ENCODE data around the gene SHB.

Gene SHB

GRCh38 chr9:37944266-37944650 lies 124.8 kb downstream of the SHB start:
- no peak overlapping the region for H3K9ac ChIP-seq (ENCODE audit: low read length)
- H3K36me3 ChIP-seq (ENCODE audit: insufficient read depth, low read length), result no peaks in the 10 kb centered on the region
- no peak overlapping the region for H2AFZ ChIP-seq (ENCODE audit: low read length)
- no peaks in the 10 kb centered on the region for H4K20me1 ChIP-seq (ENCODE audit: insufficient read depth, low read length)
- no peak for TF ChIP-seq CTCF (IDR thresholded peaks at IDR 0.05; ENCODE audit: low read length)
- TF ChIP-seq EZH2 (IDR thresholded peaks at IDR 0.05; ENCODE audit: borderline replicate concordance, low read length), result no peak
- no peaks in the 10 kb centered on the region for H3K9me2 ChIP-seq (ENCODE audit: low read depth, low read length)
- no peak overlapping the region for H3K4me3 ChIP-seq (ENCODE audit: low read depth, low read length, poor library complexity, severe bottlenecking)
- no peaks in the 10 kb centered on the region for H3K79me2 ChIP-seq (ENCODE audit: insufficient read depth, low read length)
- no peaks in the 10 kb centered on the region for H3K4me1 ChIP-seq (ENCODE audit: insufficient read depth, low read length, severe bottlenecking)
- H3F3A ChIP-seq (ENCODE audit: insufficient read depth, low read length), result no peaks in the 10 kb centered on the region
- H3K27ac ChIP-seq (ENCODE audit: low read depth, low read length, poor library complexity, severe bottlenecking), result no peak overlapping the region
- H3K4me2 ChIP-seq (ENCODE audit: low read length), result no peak overlapping the region
- H3K9me3 ChIP-seq (ENCODE audit: low read length), result no peaks in the 10 kb centered on the region
- no peaks in the 10 kb centered on the region for H3K27me3 ChIP-seq (ENCODE audit: insufficient read depth, low read length)

- no peaks in the 10 kb centered on the region for H3K4me1 ChIP-seq (ENCODE audit: insufficient read depth, low read length, severe bottlenecking)
These were observed 125.4 kb downstream of the SHB start for GRCh38 chr9:37943345-37944265.

GRCh38 chr9:37942621-37943344 lies 126.2 kb downstream of the SHB start:
- Histone ChIP-seq H3K9me2 (ENCODE audit: low read depth, low read length) (no peaks in the 10 kb centered on the region), H3K4me1 (ENCODE audit: insufficient read depth, low read length, severe bottlenecking) (no peaks in the 10 kb centered on the region), H3K27me3 (ENCODE audit: insufficient read depth, low read length) (no peaks in the 10 kb centered on the region), H3K9me3 (ENCODE audit: low read length) (no peaks in the 10 kb centered on the region), H3K36me3 (ENCODE audit: insufficient read depth, low read length) (no peaks in the 10 kb centered on the region), H3K79me2 (ENCODE audit: insufficient read depth, low read length) (no peaks in the 10 kb centered on the region), H3K27ac (ENCODE audit: low read depth, low read length, poor library complexity, severe bottlenecking) (no peak overlapping the region), H3K9ac (ENCODE audit: low read length) (no peak overlapping the region), H4K20me1 (ENCODE audit: insufficient read depth, low read length) (no peaks in the 10 kb centered on the region), H2AFZ (ENCODE audit: low read length) (no peak overlapping the region), H3K4me2 (ENCODE audit: low read length) (no peak overlapping the region), H3K4me3 (ENCODE audit: low read depth, low read length, poor library complexity, severe bottlenecking) (no peak overlapping the region), H3F3A (ENCODE audit: insufficient read depth, low read length) (no peaks in the 10 kb centered on the region)
- TF ChIP-seq CTCF (IDR thresholded peaks at IDR 0.05; ENCODE audit: low read length) (no peak), EZH2 (IDR thresholded peaks at IDR 0.05; ENCODE audit: borderline replicate concordance, low read length) (no peak)

More at GRCh38 chr9:37943345-37944265, 125.4 kb downstream of the SHB start:
- no peaks in the 10 kb centered on the region for H3K9me2 ChIP-seq (ENCODE audit: low read depth, low read length)
- no peaks in the 10 kb centered on the region for H3K9me3 ChIP-seq (ENCODE audit: low read length)
- no peaks in the 10 kb centered on the region for H4K20me1 ChIP-seq (ENCODE audit: insufficient read depth, low read length)
- no peaks in the 10 kb centered on the region for H3K36me3 ChIP-seq (ENCODE audit: insufficient read depth, low read length)
- H2AFZ ChIP-seq (ENCODE audit: low read length), result no peak overlapping the region
- TF ChIP-seq EZH2 (IDR thresholded peaks at IDR 0.05; ENCODE audit: borderline replicate concordance, low read length), result no peak
- no peak for TF ChIP-seq CTCF (IDR thresholded peaks at IDR 0.05; ENCODE audit: low read length)
- no peaks in the 10 kb centered on the region for H3F3A ChIP-seq (ENCODE audit: insufficient read depth, low read length)
- no peak overlapping the region for H3K4me2 ChIP-seq (ENCODE audit: low read length)
- H3K4me3 ChIP-seq (ENCODE audit: low read depth, low read length, poor library complexity, severe bottlenecking), result no peak overlapping the region
- no peaks in the 10 kb centered on the region for H3K27me3 ChIP-seq (ENCODE audit: insufficient read depth, low read length)
- no peaks in the 10 kb centered on the region for H3K79me2 ChIP-seq (ENCODE audit: insufficient read depth, low read length)
- H3K9ac ChIP-seq (ENCODE audit: low read length), result no peak overlapping the region
- H3K27ac ChIP-seq (ENCODE audit: low read depth, low read length, poor library complexity, severe bottlenecking), result no peak overlapping the region

All from OCI-LY1 (cell line).